Sigmoid colon (tissue), 7 donors: ENCODE measurements around the gene SOCS4. TPM values are rescaled to one million over a fixed set of nuclear protein-coding genes. Genes with fewer than 3 reads are reported as not detected.
"Not testable (repeated sequence)": the region's sequence is repeated elsewhere in the genome, so short reads cannot be mapped to it uniquely, and the experiment has no call there.

Source experiments
- DNase-seq: peaks from one replicate; pipeline ENCODE4 v3.0.0-alpha.2; 2019
- H3K27ac ChIP-seq, 4 donors: fragments of 200-600 bp; sonication (generic); one replicate each; pipeline ENCODE4 v1.5.1; 2016 to 2019; ENCODE audit warnings: mild to moderate bottlenecking in 1 of 4
- H3K27me3 ChIP-seq, 3 donors: fragments of 200-600 bp; sonication (generic); one replicate each; pipeline ENCODE4 v1.5.1; 2019; ENCODE audit warnings: mild to moderate bottlenecking in 1 of 3
- H3K36me3 ChIP-seq, 4 donors: fragments of 200-600 bp; sonication (generic); one replicate each; pipeline ENCODE4 v1.5.1; 2016 to 2019
- H3K4me1 ChIP-seq, 4 donors: fragments of 200-600 bp; sonication (generic); one replicate each; pipeline ENCODE4 v1.5.1; 2017 to 2019
- H3K4me3 ChIP-seq, 4 donors: fragments of 200-600 bp; sonication (generic); one replicate each; pipeline ENCODE4 v1.5.1; 2017 to 2019; ENCODE audit warnings: mild to moderate bottlenecking in 2 of 4, moderate library complexity in 1 of 4
- H3K9me3 ChIP-seq, 4 donors: fragments of 200-600 bp in 3 of 4; sonication (generic) in 3 of 4; one replicate each; pipeline versions ENCODE4 v1.5.1 to v1.6.1; 2013 to 2019
- EP300 ChIP-seq, 4 donors: sonication (generic); formaldehyde crosslinking; IDR thresholded peaks; one replicate each; pipeline ENCODE4 v1.6.1; 2017; ENCODE audit warnings: antibody characterized with exemption in 4 of 4
- POLR2A ChIP-seq, 2 donors: fragments of 450-650 bp; IDR thresholded peaks; one replicate each; pipeline ENCODE4 v1.6.1; 2016; ENCODE audit warnings: antibody characterized with exemption in 2 of 2, mild to moderate bottlenecking in 2 of 2, moderate library complexity in 2 of 2
- POLR2AphosphoS5 ChIP-seq, 4 donors: sonication (generic); formaldehyde crosslinking; IDR thresholded peaks; one replicate each; pipeline ENCODE4 v1.6.1; 2017; ENCODE audit warnings: antibody characterized with exemption in 4 of 4
- WGBS, 2 donors: extraction: QIAGEN DNeasy Blood & Tissue Kit; methylation state at CpG; one replicate each; pipeline ENCODE4 v1.1.7; 2013; 5-methylcytosine and 5-hydroxymethylcytosine counted together
- intact Hi-C: fragments of 100-400 bp; cut with DNase I; formaldehyde crosslinking; loops from one replicate; pipeline ENCODE4 v1.15.1; 2023
- polyA plus RNA-seq, 3 donors: library from polyadenylated mRNA; stranded (reverse); fragments of 200-250 nt; gene quantifications; one replicate each; pipeline ENCODE4 v1.2.3, GENCODE V29; 2013
- total RNA-seq, 4 donors: library from RNA; depleted of rRNA; stranded (reverse); fragments of >200 nt; gene quantifications; one replicate each; pipeline ENCODE4 v1.1.0, GENCODE V29; 2016
- TF ChIP-seq, protein P1 (sequence below), 4 experiments: fragments of 450-650 bp in 3 of 4; fragments of 200-600 bp in 1 of 4; IDR thresholded peaks; one replicate each; pipeline ENCODE4 v1.5.1; 2016 to 2019; ENCODE audit warnings: antibody characterized with exemption in 4 of 4, mild to moderate bottlenecking in 3 of 4, moderate library complexity in 2 of 4
- donor health status: healthy with polysubstance abuse.
- donor health status: Bipolar disorder and iron deficiency.
- donor health status: healthy.

The SOCS4 gene
- total and polyA plus RNA-seq, 7 donors = 5.4 to 28.5 (median 21.9) TPM

DNA sequence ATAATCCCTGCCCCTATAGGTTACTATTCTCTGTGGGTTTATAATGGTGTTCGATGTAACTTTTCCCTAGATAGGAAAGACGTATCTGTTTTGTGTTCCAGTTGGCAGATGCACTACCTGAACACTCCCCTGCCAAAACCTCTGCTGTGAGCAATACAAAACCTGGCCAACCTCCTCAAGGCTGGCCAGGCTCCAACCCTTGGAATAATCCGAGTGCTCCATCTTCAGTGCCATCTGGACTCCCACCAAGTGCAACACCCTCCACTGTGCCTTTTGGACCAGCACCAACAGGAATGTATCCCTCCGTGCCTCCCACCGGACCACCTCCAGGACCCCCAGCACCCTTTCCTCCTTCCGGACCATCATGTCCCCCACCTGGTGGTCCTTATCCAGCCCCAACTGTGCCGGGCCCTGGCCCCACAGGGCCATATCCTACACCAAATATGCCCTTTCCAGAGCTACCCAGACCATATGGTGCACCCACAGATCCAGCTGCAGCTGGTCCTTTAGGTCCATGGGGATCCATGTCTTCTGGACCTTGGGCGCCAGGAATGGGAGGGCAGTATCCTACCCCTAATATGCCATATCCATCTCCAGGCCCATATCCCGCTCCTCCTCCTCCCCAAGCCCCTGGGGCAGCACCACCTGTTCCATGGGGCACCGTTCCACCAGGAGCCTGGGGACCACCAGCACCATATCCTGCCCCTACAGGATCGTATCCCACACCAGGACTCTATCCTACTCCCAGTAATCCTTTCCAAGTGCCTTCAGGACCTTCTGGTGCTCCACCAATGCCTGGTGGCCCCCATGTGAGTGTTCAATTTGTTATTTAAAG lies 35.7 kb downstream of the SOCS4 start:
- no peaks in the 10 kb centered on the region for H3K27me3 ChIP-seq
- H3K4me1 ChIP-seq = peaks cover 0 to 27% (median 13%) of the 10 kb centered on the region in 4 donors
- no peak for DNase-seq
- H3K27ac ChIP-seq = peak overlapping the region; percentile 30 to 62 (median 42)
- no peak for TF ChIP-seq POLR2AphosphoS5 (IDR thresholded peaks at IDR 0.05)
- H3K9me3 ChIP-seq = no peaks in the 10 kb centered on the region
- intact Hi-C loops = no loop called here
- WGBS, 2 donors = 94 to 95% methylated on average over 11 of the region's 11 CpGs
- H3K4me3 ChIP-seq = no peak overlapping the region
- peaks cover 8 to 46% (median 13%) of the 10 kb centered on the region in 4 donors for H3K36me3 ChIP-seq

DNA sequence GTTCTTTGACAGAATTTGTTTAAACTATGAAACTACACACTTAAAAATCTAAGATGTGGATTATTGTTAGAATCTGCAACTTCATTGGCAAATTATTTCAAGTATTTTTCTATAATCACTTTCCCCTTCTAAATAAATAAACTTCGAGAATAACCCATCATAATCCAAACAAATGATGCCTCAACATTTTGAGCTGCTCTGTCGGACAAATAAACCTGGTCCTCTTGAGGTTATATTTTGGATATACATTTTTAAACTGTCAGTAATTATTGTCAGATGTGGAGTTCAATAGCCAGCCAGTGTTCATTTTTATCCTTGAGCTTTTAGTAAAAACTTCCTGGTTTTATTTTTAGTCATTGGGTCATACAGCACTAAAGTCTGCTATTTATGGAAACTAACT lies 37.9 kb downstream of the SOCS4 start:
- peaks cover 0 to 27% (median 13%) of the 10 kb centered on the region in 4 donors for H3K4me1 ChIP-seq
- H3K27ac ChIP-seq = peak overlapping the region in 2 of 4 donors; percentile 35 to 56
- peaks cover 8 to 37% (median 13%) of the 10 kb centered on the region in 4 donors for H3K36me3 ChIP-seq
- WGBS, 2 donors = 78 to 85% methylated on average over 2 of the region's 2 CpGs
- DNase-seq, H3K27me3 ChIP-seq, H3K4me3 ChIP-seq, intact Hi-C loops, H3K9me3 ChIP-seq: not testable (repeated sequence)

DNA sequence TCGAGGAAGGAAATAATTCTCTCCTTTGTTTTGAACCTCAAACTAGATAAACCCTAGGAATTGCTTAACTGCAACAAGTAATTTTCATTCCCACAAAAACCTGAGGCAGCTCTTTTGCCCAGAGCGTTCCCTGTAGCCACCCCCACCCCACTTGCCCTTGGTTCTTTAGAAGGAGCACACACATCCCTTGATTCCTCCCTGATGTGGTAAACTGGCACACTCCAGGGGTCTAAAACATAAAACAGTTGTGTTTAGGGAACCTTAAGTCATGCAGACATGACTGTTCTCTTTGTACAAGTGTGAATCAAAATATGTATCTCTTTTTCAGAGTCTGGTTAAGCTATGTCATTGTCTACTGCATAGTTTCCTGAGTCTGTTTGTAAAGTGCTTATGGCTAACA lies 38.4 kb downstream of the SOCS4 start:
- no peaks in the 10 kb centered on the region for H3K27me3 ChIP-seq
- H3K4me1 ChIP-seq = peaks cover 0 to 27% (median 13%) of the 10 kb centered on the region in 4 donors
- H3K27ac ChIP-seq = peak overlapping the region in 2 of 4 donors; percentile 35 to 56
- H3K36me3 ChIP-seq = peaks cover 8 to 37% (median 13%) of the 10 kb centered on the region in 4 donors
- 77 to 84% methylated on average over 2 of the region's 2 CpGs for WGBS, 2 donors
- DNase-seq = no peak
- H3K9me3 ChIP-seq = no peaks in the 10 kb centered on the region
- no peak overlapping the region for H3K4me3 ChIP-seq
- intact Hi-C loops = no loop called here
- TF ChIP-seq, protein P1, sequence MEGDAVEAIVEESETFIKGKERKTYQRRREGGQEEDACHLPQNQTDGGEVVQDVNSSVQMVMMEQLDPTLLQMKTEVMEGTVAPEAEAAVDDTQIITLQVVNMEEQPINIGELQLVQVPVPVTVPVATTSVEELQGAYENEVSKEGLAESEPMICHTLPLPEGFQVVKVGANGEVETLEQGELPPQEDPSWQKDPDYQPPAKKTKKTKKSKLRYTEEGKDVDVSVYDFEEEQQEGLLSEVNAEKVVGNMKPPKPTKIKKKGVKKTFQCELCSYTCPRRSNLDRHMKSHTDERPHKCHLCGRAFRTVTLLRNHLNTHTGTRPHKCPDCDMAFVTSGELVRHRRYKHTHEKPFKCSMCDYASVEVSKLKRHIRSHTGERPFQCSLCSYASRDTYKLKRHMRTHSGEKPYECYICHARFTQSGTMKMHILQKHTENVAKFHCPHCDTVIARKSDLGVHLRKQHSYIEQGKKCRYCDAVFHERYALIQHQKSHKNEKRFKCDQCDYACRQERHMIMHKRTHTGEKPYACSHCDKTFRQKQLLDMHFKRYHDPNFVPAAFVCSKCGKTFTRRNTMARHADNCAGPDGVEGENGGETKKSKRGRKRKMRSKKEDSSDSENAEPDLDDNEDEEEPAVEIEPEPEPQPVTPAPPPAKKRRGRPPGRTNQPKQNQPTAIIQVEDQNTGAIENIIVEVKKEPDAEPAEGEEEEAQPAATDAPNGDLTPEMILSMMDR (IDR thresholded peaks at IDR 0.05) = no peak
- TF ChIP-seq POLR2A (IDR thresholded peaks at IDR 0.05) = no peak
- no peak for TF ChIP-seq EP300 (IDR thresholded peaks at IDR 0.05)
- no peak for TF ChIP-seq POLR2AphosphoS5 (IDR thresholded peaks at IDR 0.05)

DNA sequence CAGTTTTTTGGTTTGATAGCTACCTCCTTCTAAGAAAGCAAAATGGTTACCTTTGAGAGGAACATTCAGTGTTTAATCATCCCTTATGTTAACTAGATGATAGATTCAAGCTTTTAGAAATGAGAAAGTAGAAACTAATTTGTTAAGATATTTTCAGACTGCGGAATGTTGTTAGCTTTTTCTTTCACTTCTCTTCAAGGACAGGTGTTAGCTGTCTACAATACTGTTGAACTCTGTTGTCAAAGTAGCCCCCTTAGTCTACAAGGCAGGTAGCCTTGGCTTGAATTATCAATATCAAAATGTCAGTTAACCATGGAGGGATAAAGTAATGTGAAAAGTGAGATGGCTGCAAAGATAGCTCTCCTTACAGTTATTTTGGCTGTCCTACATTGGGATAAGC lies 39.2 kb downstream of the SOCS4 start:
- H3K27ac ChIP-seq = peak overlapping the region in 1 of 4 donors; percentile 56

DNA sequence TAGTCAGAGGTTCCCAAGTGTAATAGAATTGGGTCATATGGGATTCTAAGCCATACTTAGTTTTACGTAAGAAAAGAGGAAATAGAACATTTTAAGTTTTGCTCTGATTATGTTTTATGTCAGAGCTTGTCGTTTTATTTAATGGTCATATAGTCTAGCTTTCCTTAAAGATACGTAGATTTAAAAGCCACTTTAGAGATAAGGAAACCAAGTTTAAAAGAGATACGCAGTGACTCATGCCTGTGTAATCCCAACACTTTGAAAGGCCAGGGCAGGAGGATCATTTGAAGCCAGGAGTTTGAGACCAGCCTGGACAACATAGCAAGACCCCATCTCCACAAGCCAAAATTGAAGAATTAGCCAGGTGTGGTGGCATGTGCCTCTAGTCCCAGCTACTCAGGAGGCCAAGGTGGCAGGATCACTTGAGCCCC lies 44.0 kb downstream of the SOCS4 start:
- Histone ChIP-seq H3K4me3 (no peak overlapping the region), H3K27me3 (no peaks in the 10 kb centered on the region), H3K4me1 (peaks cover 0 to 32% (median 28%) of the 10 kb centered on the region in 4 donors), H3K27ac (peak overlapping the region; percentile 46 to 78 (median 72)), H3K9me3 (no peaks in the 10 kb centered on the region), H3K36me3 (no peaks in the 10 kb centered on the region)
- intact Hi-C loops = no loop called here
- WGBS, 2 donors = 39 to 58% methylated on average over 4 of the region's 4 CpGs
- no peak for TF ChIP-seq POLR2A (IDR thresholded peaks at IDR 0.05)
- no peak for DNase-seq

More for the DNA sequence above, 39.2 kb downstream of the SOCS4 start:
- H3K27me3 ChIP-seq = no peaks in the 10 kb centered on the region
- no peak overlapping the region for H3K4me3 ChIP-seq
- intact Hi-C loops = no loop called here
- no peak for DNase-seq
- peaks cover 8 to 37% (median 13%) of the 10 kb centered on the region in 4 donors for H3K36me3 ChIP-seq
- H3K9me3 ChIP-seq = no peaks in the 10 kb centered on the region
- TF ChIP-seq POLR2AphosphoS5 (IDR thresholded peaks at IDR 0.05) = no peak
- TF ChIP-seq POLR2A (IDR thresholded peaks at IDR 0.05) = no peak
- TF ChIP-seq, protein P1 (IDR thresholded peaks at IDR 0.05) = no peak
- H3K4me1 ChIP-seq = peaks cover 0 to 29% (median 14%) of the 10 kb centered on the region in 4 donors
- 90 to 96% methylated on average over 1 of the region's 1 CpG for WGBS, 2 donors

DNA sequence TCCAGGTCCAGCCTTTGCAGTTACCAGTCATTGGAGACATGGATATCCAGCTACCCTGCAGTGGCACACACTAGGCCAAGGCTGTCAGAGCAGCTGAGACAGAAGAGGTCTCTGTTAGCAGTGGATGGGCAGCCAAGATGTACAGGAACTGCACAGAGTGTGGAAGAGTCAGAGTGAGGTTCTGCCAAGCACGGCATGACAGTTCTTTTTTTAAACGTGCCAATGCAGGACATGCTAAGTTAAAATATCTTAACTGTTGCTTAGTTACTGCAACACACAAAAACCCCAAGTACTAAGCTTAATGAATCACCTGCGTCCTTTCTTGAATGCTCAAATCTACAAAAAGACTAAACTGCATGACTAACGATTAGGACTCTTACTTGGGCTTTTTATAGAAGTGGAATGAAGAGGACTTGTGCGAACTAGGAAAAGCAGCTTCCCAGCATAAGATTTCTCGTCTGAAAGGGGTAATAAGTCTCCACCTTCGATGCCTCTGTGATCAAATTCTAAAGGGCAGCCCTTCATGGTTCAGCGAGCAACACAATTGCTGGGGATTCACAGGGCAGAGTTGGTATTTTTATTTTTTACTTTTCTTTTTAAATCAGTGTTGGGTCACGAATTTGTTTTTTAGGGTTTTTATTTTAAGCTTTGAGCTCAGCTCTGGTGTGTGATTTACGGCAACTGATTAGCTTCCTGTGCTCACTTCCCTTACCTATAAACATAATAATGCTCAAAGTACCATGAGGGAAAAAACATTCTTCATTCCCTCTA lies 45.0 kb downstream of the SOCS4 start:
- WGBS, 2 donors = 31 to 56% methylated on average over 10 of the region's 10 CpGs
- TF ChIP-seq EP300 (IDR thresholded peaks at IDR 0.05) = no peak
- TF ChIP-seq, protein P1 (IDR thresholded peaks at IDR 0.05) = no peak
- TF ChIP-seq POLR2A (IDR thresholded peaks at IDR 0.05) = no peak
- peak in 3 of 4 donors; percentile 44 to 58 (median 54) for TF ChIP-seq POLR2AphosphoS5 (IDR thresholded peaks at IDR 0.05)
- Histone ChIP-seq H3K9me3 (no peaks in the 10 kb centered on the region), H3K4me3 (peak overlapping the region in 1 of 4 donors; percentile 14), H3K27me3 (no peaks in the 10 kb centered on the region), H3K27ac (peak overlapping the region; percentile 46 to 78 (median 72)), H3K4me1 (peaks cover 0 to 32% (median 28%) of the 10 kb centered on the region in 4 donors), H3K36me3 (no peaks in the 10 kb centered on the region)
- intact Hi-C loops = no loop called here
- DNase-seq = no peak
